Medulla oblongata (tissue), 1 donor: ENCODE results near the gene XKR3.
"Not testable (repeated sequence)": the region's sequence is repeated elsewhere in the genome, so short reads cannot be mapped to it uniquely, and the experiment has no call there.

Experiments
- DNase-seq: peaks from one replicate; pipeline ENCODE4 v3.0.0-alpha.2; 2015; ENCODE audit errors: extremely low spot score

XKR3 gene

DNA sequence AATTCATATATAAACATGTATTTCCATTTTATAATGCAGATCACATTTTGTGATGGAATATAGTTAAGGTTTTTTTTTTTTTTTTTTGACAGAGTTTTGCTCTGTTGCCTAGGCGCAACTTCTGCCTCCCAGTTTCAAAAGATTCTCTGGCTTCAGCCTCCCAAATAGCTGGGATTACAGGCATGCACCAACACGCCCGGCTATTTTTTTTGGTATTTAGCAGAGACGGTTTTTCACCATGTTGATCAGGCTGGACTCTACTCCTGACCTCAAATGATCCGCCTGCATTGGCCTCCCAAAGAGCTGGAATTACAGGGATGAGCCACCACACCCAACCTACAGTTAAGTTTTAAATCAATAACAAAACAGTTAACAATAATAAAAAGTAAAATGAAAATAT is 18.8 kb downstream of the XKR3 start:
- DNase-seq, result no peak

DNA sequence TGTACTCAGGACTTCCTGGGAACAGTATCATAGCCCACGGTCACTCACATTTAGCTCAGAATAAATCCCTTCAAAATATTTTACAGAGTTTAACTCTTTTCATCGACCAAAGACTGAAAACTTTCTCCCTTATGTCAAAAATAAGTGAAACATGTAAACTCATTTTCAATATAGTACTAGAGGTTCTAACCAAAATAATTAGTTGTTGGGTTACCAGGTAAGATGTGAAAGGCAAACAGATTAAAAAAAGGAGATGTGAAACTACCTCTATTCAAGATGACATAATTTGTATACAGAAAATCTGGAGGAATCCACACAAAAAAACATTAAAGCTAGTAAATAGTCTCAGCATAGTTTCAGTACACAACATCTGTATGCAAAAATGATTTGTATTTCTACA is 20.3 kb downstream of the XKR3 start:
- no peak for DNase-seq

GRCh38 chr22:16803255-16803917 is 21.8 kb downstream of the XKR3 start:
- no peak for DNase-seq

DNA sequence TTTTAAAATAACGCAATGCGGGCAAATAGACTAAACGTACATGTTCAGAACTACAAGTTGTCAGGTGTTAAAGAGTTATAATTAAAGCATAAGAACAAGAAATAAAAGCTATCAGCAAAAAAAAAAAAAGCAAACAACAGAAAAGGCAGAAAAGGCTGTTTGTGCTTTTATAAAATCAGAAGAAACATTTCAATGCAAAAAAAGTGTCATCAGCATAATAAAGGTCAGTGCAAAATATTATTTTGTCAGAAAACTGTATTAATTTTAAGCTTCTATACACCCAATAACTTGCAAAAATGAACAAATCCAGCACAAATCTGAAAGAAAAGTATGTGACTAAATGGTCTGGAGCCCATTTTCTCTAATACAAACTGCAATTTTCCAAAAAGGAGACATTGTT is 23.6 kb downstream of the XKR3 start:
- no peak for DNase-seq

GRCh38 chr22:16801088-16801487 is 24.1 kb downstream of the XKR3 start:
- no peak for DNase-seq

DNA sequence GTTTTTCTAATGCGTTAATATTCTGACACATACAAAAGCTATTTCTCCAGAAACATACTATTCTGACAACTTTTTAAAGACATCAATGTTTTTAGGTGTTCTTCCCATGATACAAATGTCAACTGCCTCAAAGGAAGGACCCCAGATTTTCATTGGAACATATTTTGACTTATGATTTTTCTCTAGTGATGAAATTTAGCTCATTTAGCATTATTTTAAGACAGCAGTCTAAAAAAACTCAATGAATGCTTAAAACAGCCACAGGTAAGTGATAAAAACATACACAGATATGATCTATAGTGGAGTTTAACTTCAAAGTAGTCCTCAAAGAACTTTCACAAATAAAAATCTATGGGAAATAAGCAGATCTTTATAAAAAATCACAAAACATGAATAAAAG is 24.9 kb downstream of the XKR3 start:
- no peak for DNase-seq

GRCh38 chr22:16795504-16795903 is 29.7 kb downstream of the XKR3 start:
- not testable (repeated sequence) for DNase-seq

GRCh38 chr22:16793831-16794230 is 31.4 kb downstream of the XKR3 start:
- DNase-seq, result no peak

DNA sequence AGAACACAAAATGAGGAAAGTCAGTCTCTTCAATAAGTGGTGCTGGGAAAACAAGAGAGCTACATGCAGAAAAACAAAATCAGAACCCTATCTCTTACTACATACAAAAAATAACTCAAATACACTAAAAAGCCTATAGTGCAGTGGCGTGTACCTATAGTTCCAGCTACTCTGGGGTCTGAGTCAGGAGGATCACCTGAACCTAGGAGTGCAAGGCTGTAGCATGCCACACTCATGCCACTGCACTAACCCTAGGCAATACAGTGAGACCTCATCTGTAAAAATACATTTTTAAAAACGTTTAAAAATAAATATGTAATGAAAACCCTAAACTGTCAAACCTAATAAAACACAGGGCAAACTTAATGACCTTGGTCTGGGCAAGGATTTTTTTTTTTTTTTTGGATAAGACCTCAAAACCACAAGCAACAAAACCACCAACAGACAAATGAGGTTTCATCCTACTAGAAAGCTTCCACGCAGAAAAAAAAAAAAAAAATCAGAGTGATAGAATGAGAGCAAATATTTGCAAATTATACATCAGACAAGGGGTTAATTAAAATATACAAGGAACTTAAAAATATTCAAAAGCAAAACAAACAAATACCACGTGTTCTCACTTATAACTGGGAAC is 35.2 kb downstream of the XKR3 start:
- no peak for DNase-seq

- no peak for DNase-seq
Measured at GRCh38 chr22:16783930-16784354, 41.3 kb downstream of the XKR3 start.

GRCh38 chr22:16783453-16783852 is 41.8 kb downstream of the XKR3 start:
- no peak for DNase-seq

DNA sequence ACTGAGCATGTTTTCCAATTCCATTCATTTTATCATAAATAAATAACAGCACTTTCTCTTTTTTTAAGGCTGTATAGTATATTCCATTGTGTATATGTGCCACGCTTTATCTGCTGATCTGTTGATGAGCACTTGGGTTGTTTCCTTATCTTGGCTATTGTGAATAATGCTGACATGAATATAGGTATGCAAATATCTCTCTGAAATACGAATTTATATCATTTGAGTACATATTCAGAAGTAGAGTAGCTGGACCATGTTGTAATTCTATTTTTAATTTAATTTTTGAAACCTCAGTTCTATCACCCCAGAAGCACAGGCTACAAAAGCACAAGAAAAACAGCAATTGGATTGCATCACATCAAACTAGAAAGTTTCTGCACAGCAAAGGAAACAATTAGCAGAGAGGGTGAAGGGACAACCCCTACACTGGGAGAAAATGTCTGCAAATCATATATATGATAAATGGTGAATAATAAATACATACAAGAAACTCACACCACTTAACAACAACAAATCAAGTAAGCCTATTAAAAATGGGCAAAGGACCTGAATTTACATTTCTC is 43.4 kb downstream of the XKR3 start:
- no peak for DNase-seq

DNA sequence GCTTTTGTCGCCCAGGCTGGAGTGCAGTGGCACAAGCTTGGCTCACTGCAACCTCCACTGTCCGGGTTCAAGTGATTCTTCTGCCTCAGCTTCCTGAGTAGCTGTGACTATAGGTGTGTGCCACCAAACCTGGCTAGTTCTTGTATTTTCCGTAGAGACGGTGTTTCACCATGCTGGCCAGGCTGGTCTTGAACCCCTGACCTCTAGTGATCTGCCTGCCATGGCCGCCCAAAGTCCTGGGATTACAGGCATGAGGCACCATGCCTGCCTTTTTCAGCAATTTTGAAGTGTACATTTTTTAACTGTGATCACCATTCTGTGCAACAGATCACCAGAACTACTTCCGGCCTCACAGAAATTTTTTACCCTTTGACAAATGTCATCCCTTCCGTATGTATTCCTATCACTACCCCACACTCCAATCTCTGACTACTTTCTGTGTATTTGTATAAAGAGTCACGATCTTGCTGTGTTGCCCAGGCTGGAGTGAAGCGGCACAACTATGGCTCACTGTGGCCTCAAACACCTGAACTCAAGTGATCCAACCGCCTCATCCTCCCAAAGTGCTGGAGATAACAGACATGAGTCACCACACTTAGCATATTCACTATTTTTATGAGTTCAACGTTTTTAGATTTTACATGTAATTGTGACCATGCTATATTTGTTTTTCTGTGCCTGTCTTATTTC is 44.0 kb downstream of the XKR3 start:
- DNase-seq, result no peak

GRCh38 chr22:16777284-16777924 is 47.8 kb downstream of the XKR3 start:
- no peak for DNase-seq

GRCh38 chr22:16776080-16776479 is 49.1 kb downstream of the XKR3 start:
- DNase-seq, result no peak

DNA sequence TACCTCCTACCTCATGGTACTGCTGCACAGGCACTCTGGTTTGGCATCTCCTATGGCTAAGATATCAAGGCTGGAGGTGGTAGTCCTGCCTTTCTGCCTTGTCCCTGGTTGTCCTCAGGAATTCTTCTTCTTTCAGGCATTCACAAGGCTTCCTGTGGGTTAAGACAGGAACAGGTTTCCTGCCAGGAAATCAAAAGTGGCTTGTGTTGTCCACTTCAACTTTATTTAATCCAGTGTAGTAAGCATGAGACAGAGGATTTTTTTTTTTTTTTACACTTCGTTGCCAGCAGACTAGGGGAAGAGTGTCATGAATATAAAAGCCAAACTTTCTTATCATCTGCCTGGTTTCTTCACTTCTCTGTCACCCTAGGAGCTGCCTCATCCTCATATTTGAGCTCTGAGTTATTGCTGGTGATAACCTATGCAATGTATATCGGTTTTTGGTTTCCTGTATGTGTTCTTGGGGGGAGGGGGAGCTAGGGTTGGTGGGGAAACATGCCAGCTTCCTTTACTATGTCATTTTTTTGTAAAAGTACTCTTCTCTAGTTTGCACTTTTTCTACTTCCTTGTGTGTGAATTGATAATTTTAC is 50.2 kb downstream of the XKR3 start:
- DNase-seq, result no peak

GRCh38 chr22:16771569-16771968 is 53.6 kb downstream of the XKR3 start:
- DNase-seq, result not testable (repeated sequence)

DNA sequence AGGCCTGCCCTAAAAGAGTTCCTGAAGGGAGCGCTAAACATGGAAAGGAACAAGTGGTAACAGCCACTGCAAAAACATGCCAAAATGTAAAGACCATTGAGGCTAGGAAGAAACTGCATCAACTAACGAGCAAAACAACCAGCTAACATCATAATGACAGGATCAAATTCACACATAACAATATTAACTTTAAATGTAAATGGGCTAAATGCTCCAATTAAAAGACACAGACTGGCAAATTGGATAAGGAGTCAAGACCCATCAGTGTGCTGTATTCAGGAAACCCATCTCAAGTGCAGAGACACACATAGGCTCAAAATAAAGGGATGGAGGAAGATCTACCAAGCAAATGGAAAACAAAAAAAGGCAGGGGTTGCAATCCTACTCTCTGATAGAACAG is 57.3 kb downstream of the XKR3 start:
- not testable (repeated sequence) for DNase-seq

GRCh38 chr22:16762224-16762623 is 63.0 kb downstream of the XKR3 start:
- not testable (repeated sequence) for DNase-seq

DNA sequence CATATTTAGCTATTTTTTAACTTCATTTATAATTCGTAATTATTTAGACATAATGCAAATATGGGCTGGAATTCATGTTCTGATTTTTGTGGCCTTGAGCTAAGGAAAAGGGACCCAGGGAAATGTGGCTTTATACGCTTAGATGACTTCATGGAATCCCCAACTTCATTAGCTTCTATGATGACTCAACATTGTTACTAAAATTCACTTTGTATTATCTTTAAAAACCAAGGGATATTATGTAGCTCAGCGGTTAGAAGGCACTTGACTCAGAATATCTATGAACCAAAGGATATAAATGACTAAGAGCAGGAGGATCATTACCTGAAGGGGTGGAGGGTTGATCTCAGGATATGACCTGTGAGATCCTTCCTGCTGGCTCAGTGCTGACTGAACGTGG is 64.8 kb downstream of the XKR3 start:
- DNase-seq, result not testable (repeated sequence)

- not testable (repeated sequence) for DNase-seq
Measured at GRCh38 chr22:16749282-16749681, 75.9 kb downstream of the XKR3 start.
